Gastrocnemius medialis (tissue), 4 donors: ENCODE results near the gene MYH10.

Experiments
- POLR2A ChIP-seq, 2 donors: fragments of 450-650 bp; IDR thresholded peaks; one replicate each; pipeline ENCODE4 v1.6.1; 2017; ENCODE audit warnings: antibody characterized with exemption in 2 of 2, mild to moderate bottlenecking in 2 of 2, moderate library complexity in 2 of 2
- TF ChIP-seq, protein P1 (sequence below), 5 experiments: fragments of 450-650 bp in 3 of 5; fragments of 200-600 bp in 2 of 5; sonication (generic) in 2 of 5; IDR thresholded peaks in 4 of 5; conservative IDR thresholded peaks in 1 of 5; 1 replicate in 4 of 5; 2 replicates in 1 of 5; pipeline ENCODE4 v1.5.1; 2016 to 2019; ENCODE audit warnings: antibody characterized with exemption in 5 of 5, mild to moderate bottlenecking in 3 of 5, moderate library complexity in 3 of 5

DNA sequence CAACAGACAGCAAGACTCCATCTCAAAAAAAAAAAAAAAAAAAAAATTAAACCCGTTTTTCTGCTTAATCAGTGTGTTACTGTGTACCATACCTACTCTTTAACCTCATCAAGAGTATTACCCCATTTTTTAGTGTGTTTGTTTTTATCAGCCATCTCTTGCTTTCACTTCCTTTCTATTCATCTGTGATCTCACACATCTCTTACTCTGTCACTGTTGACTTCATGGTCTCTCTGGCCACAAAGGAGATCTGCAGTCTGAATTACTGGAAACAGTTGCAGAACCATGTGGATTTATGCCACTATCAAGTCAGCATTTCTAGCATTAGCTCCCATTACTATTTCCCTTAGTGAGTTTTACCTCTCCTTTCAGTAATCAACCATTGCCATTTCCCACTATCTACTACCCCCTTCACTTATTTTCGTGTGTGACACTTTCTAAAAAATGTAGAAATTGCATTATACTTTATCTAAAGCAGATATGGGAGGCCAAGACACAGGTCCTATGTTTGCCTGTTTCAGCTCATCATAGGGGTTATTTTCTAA lies 174.8 kb downstream of the MYH10 start:
- TF ChIP-seq, protein P1, sequence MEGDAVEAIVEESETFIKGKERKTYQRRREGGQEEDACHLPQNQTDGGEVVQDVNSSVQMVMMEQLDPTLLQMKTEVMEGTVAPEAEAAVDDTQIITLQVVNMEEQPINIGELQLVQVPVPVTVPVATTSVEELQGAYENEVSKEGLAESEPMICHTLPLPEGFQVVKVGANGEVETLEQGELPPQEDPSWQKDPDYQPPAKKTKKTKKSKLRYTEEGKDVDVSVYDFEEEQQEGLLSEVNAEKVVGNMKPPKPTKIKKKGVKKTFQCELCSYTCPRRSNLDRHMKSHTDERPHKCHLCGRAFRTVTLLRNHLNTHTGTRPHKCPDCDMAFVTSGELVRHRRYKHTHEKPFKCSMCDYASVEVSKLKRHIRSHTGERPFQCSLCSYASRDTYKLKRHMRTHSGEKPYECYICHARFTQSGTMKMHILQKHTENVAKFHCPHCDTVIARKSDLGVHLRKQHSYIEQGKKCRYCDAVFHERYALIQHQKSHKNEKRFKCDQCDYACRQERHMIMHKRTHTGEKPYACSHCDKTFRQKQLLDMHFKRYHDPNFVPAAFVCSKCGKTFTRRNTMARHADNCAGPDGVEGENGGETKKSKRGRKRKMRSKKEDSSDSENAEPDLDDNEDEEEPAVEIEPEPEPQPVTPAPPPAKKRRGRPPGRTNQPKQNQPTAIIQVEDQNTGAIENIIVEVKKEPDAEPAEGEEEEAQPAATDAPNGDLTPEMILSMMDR (IDR thresholded peaks at IDR 0.05 in 4 of 5, conservative IDR thresholded peaks at IDR 0.05 in 1 of 5): no peak
- TF ChIP-seq POLR2A (IDR thresholded peaks at IDR 0.05): no peak
